Skeletal muscle tissue (tissue), 4 donors: ENCODE measurements around the gene RCOR3. TPM values are rescaled to one million over a fixed set of nuclear protein-coding genes. Genes with fewer than 3 reads are reported as not detected.

ENCODE experiments used
- H3K27ac ChIP-seq: one replicate; pipeline ENCODE4 v1.7.0; 2013; ENCODE audit warnings: mild to moderate bottlenecking, low read depth, low read length, inconsistent platforms
- H3K27me3 ChIP-seq, 3 donors: one replicate each; pipeline ENCODE4 v1.7.0; 2013; ENCODE audit warnings: low read length in 3 of 3; ENCODE audit not compliant: control insufficient read depth in 3 of 3, insufficient read depth in 3 of 3
- H3K36me3 ChIP-seq, 3 donors: one replicate each; pipeline ENCODE4 v1.7.0; 2013; ENCODE audit warnings: low read length in 3 of 3; ENCODE audit not compliant: control insufficient read depth in 3 of 3, insufficient read depth in 3 of 3
- H3K4me1 ChIP-seq, 3 donors: one replicate each; pipeline ENCODE4 v1.7.0; 2013; ENCODE audit warnings: low read length in 3 of 3, mild to moderate bottlenecking in 3 of 3; ENCODE audit not compliant: control insufficient read depth in 3 of 3, insufficient read depth in 3 of 3
- H3K4me3 ChIP-seq, 3 donors: one replicate each; pipeline ENCODE4 v1.7.0; 2013; ENCODE audit warnings: low read length in 3 of 3
- H3K9ac ChIP-seq, 3 donors: one replicate each; pipeline ENCODE4 v1.7.0; 2013; ENCODE audit warnings: low read length in 3 of 3, mild to moderate bottlenecking in 3 of 3, moderate library complexity in 2 of 3, low read depth in 1 of 3
- H3K9me3 ChIP-seq, 3 donors: one replicate each; pipeline ENCODE4 v1.7.0; 2013; ENCODE audit warnings: low read length in 3 of 3; ENCODE audit not compliant: control insufficient read depth in 3 of 3
- total RNA-seq: library from RNA; depleted of rRNA; stranded (reverse); fragments of >200 nt; gene quantifications from one replicate; pipeline ENCODE4 v1.2.3, GENCODE V29; 2014
- donor health status: Osteomylitis.

Gene RCOR3
- total RNA-seq, 1 donor from 2014 or later: 38.6 TPM

- H3K27ac ChIP-seq: no peak overlapping the region
- peaks cover 0 to 3% (median 0%) of the 10 kb centered on the region in 3 donors for H3K36me3 ChIP-seq
- H3K27me3 ChIP-seq: peaks cover 0 to 5% (median 4%) of the 10 kb centered on the region in 3 donors
- no peaks in the 10 kb centered on the region for H3K9me3 ChIP-seq
- peaks cover 13 to 36% (median 24%) of the 10 kb centered on the region in 3 donors for H3K4me1 ChIP-seq
- no peak overlapping the region for H3K4me3 ChIP-seq
- H3K9ac ChIP-seq: no peak overlapping the region
These were observed 69.8 kb downstream of the RCOR3 start for GRCh38 chr1:211328866-211329475.

- Histone ChIP-seq H3K27me3 (peaks cover 0 to 5% (median 4%) of the 10 kb centered on the region in 3 donors), H3K4me1 (peaks cover 13 to 36% (median 24%) of the 10 kb centered on the region in 3 donors), H3K9ac (peak overlapping the region in 1 of 3 donors; percentile 25), H3K4me3 (no peak overlapping the region), H3K27ac (no peak overlapping the region), H3K9me3 (no peaks in the 10 kb centered on the region), H3K36me3 (peaks cover 0 to 3% (median 0%) of the 10 kb centered on the region in 3 donors)
These were observed 70.6 kb downstream of the RCOR3 start for GRCh38 chr1:211329764-211330201.

GRCh38 chr1:211330282-211330936 lies 71.2 kb downstream of the RCOR3 start:
- H3K4me1 ChIP-seq: peaks cover 13 to 36% (median 24%) of the 10 kb centered on the region in 3 donors
- no peak overlapping the region for H3K4me3 ChIP-seq
- H3K27ac ChIP-seq: no peak overlapping the region
- no peak overlapping the region for H3K9ac ChIP-seq
- peaks cover 0 to 3% (median 0%) of the 10 kb centered on the region in 3 donors for H3K36me3 ChIP-seq
- no peaks in the 10 kb centered on the region for H3K9me3 ChIP-seq
- peaks cover 0 to 5% (median 4%) of the 10 kb centered on the region in 3 donors for H3K27me3 ChIP-seq

DNA sequence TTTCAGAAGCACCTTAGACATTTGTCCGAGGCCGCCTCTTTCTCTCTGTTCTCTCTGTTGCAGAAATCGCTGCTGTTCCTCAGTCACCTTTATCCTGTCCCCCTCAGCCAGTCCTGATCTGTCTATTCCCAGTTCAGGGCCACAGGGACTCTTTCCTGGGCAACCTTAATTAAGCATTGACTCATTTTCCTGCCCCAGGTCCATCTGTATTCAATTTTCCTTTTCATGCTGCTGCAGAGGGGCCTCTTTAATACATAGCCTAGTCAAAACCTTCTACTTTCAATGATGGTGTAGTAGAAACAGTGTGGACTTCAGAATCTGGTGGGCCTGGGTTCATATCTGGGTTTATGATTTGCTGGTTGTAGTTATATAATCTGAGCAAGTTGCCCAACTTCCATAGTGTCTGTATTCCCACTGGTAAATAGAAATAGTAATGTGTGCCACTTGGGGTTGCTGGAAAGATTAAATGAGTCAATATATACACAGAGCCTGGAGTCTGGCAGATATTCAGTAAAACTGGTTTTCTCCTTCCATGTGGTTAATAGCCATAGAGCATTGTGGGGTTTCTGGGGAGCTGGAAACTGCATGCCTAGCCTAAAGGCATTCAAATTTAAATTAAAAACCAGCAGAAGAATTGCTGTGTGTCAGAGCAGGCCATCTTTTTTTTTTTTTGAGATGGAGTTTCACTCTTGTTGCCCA lies 72.0 kb downstream of the RCOR3 start:
- Histone ChIP-seq H3K27ac (no peak overlapping the region), H3K4me1 (peaks cover 11 to 34% (median 26%) of the 10 kb centered on the region in 3 donors), H3K9ac (no peak overlapping the region)

DNA sequence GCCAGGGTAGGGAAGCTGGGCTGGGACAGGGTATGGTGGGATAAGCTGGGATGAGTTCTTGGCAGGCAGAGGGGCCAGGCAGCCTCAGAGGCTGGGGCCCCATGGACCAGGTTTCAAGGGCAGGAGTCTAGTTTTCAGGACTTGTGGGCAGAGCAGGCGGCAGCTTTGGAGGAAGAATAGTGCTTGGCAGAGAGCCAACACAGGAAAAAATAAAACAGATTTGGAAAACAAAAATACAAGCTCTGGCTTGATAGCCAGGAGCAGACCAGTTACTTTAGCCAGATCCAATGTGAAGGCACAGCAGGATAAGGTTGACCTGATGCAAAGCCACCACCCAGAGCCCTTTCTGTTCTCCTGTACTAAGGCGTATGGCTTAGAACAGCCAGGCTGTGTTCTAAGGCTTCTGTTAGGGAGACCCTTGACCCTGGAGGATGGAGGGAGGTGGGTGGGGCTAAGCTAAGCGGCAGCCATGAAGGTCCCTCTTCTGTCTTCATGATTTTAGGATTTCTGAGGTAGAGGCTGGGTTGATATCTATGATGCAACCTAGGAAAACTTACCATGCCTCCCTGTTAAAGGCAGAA lies 73.0 kb downstream of the RCOR3 start:
- no peak overlapping the region for H3K9ac ChIP-seq
- peaks cover 10 to 32% (median 20%) of the 10 kb centered on the region in 3 donors for H3K4me1 ChIP-seq
- H3K27me3 ChIP-seq: peaks cover 0 to 3% (median 0%) of the 10 kb centered on the region in 3 donors
- peaks cover 0 to 3% (median 0%) of the 10 kb centered on the region in 3 donors for H3K36me3 ChIP-seq
- H3K4me3 ChIP-seq: no peak overlapping the region
- H3K9me3 ChIP-seq: no peaks in the 10 kb centered on the region
- H3K27ac ChIP-seq: no peak overlapping the region

More for the DNA sequence above, 72.0 kb downstream of the RCOR3 start:
- Histone ChIP-seq H3K36me3 (peaks cover 0 to 3% (median 0%) of the 10 kb centered on the region in 3 donors), H3K4me3 (no peak overlapping the region), H3K9me3 (no peaks in the 10 kb centered on the region), H3K27me3 (peaks cover 0 to 4% (median 3%) of the 10 kb centered on the region in 3 donors)

DNA sequence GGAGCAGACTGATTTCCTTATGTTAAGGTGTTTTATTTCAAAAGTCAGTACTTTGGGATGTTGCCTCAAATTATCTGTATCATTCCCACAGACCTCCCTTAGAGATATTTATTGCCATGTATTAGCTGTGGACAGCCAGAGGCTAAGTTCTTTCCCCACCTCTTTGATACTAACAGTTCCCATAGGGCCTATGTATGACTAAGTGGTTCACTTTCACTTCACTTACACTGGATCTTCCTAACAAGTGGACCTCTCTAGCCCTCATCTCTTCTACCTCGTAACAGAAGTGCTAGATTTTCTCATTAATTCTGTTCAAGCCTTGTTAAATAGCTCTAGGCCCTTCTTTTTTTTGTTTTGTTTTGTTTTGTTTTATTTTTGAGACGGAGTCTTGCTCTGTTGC lies 73.7 kb downstream of the RCOR3 start:
- H3K27ac ChIP-seq: no peak overlapping the region
- peaks cover 0 to 3% (median 0%) of the 10 kb centered on the region in 3 donors for H3K27me3 ChIP-seq
- no peak overlapping the region for H3K4me3 ChIP-seq
- no peaks in the 10 kb centered on the region for H3K9me3 ChIP-seq
- H3K9ac ChIP-seq: no peak overlapping the region
- peaks cover 8 to 25% (median 14%) of the 10 kb centered on the region in 3 donors for H3K4me1 ChIP-seq
- H3K36me3 ChIP-seq: peaks cover 0 to 3% (median 0%) of the 10 kb centered on the region in 3 donors

DNA sequence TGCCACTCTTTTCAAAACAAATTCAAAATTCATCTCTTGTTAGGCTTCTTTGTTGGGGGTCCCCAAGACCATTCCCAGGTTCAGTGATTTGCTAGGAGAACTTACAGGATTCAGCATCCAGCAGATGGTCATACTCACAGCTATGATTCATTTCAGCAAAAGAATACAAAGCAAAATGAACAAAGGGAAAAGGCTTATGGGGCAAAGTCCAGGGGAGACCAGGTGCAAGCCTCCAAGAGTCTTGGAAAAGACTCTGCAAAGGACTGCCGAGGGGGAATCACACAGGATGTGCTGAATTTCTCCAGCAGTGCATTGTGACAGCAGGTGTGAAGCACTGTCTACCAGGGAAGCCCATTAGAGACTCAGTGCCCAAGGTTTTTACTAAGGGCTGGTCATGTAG lies 74.7 kb downstream of the RCOR3 start:
- peaks cover 4 to 16% (median 8%) of the 10 kb centered on the region in 3 donors for H3K4me1 ChIP-seq
- no peak overlapping the region for H3K9ac ChIP-seq
- no peak overlapping the region for H3K27ac ChIP-seq
- H3K4me3 ChIP-seq: no peak overlapping the region
- H3K27me3 ChIP-seq: peaks cover 0 to 2% (median 0%) of the 10 kb centered on the region in 3 donors
- peaks cover 0 to 3% (median 0%) of the 10 kb centered on the region in 3 donors for H3K36me3 ChIP-seq
- H3K9me3 ChIP-seq: no peaks in the 10 kb centered on the region

DNA sequence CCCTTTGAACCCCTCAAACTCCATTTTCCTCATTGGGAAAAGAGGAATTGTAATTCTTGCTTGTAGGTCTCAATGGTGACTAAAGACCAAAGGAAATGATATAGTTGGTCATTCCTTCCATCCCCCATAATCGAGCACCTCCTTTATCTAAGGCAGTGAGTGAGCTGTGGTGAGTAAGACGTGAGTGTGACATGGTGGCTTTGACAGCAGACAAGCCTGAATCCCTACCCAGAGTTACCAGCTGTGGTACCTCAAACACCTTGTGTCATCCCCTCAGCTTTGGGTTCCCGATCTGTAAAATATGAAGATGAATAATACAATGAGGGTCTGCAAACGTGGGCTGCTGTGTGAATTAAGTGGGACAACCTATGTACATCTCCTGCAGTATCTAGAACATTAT lies 75.8 kb downstream of the RCOR3 start:
- Histone ChIP-seq H3K36me3 (peaks cover 0 to 3% (median 0%) of the 10 kb centered on the region in 3 donors), H3K27me3 (no peaks in the 10 kb centered on the region), H3K9me3 (no peaks in the 10 kb centered on the region), H3K4me3 (no peak overlapping the region), H3K4me1 (peaks cover 4 to 9% (median 7%) of the 10 kb centered on the region in 3 donors), H3K9ac (no peak overlapping the region), H3K27ac (no peak overlapping the region)

DNA sequence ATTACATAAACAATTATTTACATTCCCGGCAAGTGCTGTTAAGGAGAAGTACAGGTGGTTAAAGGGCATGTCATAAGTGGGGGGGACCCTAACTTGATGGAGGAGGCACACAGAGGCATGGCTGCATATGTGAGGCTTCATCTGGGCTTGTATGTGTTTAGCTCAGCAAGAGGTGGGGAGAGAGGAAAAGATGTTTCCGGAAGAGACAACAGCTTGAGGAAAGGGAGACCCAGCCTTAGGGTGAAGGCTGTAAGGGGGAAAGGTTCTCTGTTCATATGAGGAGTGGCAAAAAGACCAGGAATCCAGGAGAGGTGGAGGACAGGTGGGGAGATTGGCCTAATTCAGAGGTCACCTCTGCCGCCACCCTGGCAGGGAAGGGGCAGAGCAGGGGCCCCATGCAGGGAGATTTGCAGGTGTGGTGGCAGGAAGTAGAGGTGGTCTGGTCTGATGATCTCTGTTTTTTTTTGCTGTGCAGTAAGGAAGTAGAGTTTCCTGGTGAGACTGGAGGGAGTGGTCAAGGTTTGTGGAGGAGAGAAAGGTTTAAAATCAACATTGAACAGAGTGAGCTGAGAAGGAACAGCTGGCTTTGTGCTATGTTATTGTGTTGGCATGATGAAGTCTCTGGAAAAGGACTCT lies 76.5 kb downstream of the RCOR3 start:
- Histone ChIP-seq H3K9ac (no peak overlapping the region), H3K27me3 (no peaks in the 10 kb centered on the region), H3K9me3 (no peaks in the 10 kb centered on the region), H3K27ac (no peak overlapping the region), H3K4me3 (no peak overlapping the region), H3K36me3 (peaks cover 0 to under 1% (median 0%) of the 10 kb centered on the region in 3 donors), H3K4me1 (peaks cover 4 to 9% (median 6%) of the 10 kb centered on the region in 3 donors)
